Measurements from ENCODE around the gene MFAP4.
A peak's percentile ranks its signal among the peaks of the same experiment; 100 is the strongest.

GRCh38 chr17:19338031-19338990, 48.7 kb downstream of the MFAP4 start:
- TF ChIP-seq RAD21 (IDR thresholded peaks at IDR 0.05; ENCODE audit: low read depth) = peak; percentile 52
- TF ChIP-seq TEAD4 (IDR thresholded peaks at IDR 0.05) = no peak
- no peak for TF ChIP-seq REST (IDR thresholded peaks at IDR 0.05; ENCODE audit: low read depth)
- no peak for TF ChIP-seq TCF12 (IDR thresholded peaks at IDR 0.05; ENCODE audit: low read depth)
- no peak for TF ChIP-seq TAF1 (IDR thresholded peaks at IDR 0.05; ENCODE audit: low read depth)
- TF ChIP-seq FOXM1 (IDR thresholded peaks at IDR 0.05; ENCODE audit: borderline replicate concordance, low read depth) = no peak
- TF ChIP-seq YY1 (IDR thresholded peaks at IDR 0.05; ENCODE audit: low read depth) = no peak
- no peak for TF ChIP-seq MAX (IDR thresholded peaks at IDR 0.05)
- no peak for TF ChIP-seq EP300 (IDR thresholded peaks at IDR 0.05; ENCODE audit: borderline replicate concordance)
